Uterus (tissue), 4 donors: ENCODE measurements around the gene KCTD11. TPM values are rescaled to one million over a fixed set of nuclear protein-coding genes. Genes with fewer than 3 reads are reported as not detected.

Experiments
- DNase-seq, 2 donors: peaks; one replicate each; pipeline ENCODE4 v3.0.0-alpha.2; 2019 to 2020
- H3K27ac ChIP-seq, 2 donors: fragments of 200-600 bp; sonication (generic); 1 replicate in 1 of 2; 2 replicates in 1 of 2; pipeline ENCODE4 v1.5.1; 2016 to 2018
- H3K27me3 ChIP-seq, 2 donors: fragments of 200-600 bp; sonication (generic); one replicate each; pipeline ENCODE4 v1.5.1; 2018 to 2019; ENCODE audit warnings: control low read depth in 1 of 2
- H3K36me3 ChIP-seq, 2 donors: fragments of 200-600 bp; sonication (generic); one replicate each; pipeline ENCODE4 v1.5.1; 2019; ENCODE audit warnings: control low read depth in 1 of 2
- H3K4me1 ChIP-seq, 2 donors: fragments of 200-600 bp; sonication (generic); one replicate each; pipeline ENCODE4 v1.5.1; 2018 to 2019; ENCODE audit warnings: control low read depth in 1 of 2
- H3K4me3 ChIP-seq, 2 donors: fragments of 200-600 bp; sonication (generic); 1 replicate in 1 of 2; 2 replicates in 1 of 2; pipeline ENCODE4 v1.5.1; 2018 to 2019; ENCODE audit warnings: mild to moderate bottlenecking in 1 of 2
- H3K9me3 ChIP-seq, 2 donors: fragments of 200-600 bp; sonication (generic); one replicate each; pipeline ENCODE4 v1.5.1; 2019; ENCODE audit warnings: control low read depth in 1 of 2
- CTCF ChIP-seq, 4 experiments: fragments of 200-600 bp in 2 of 4; fragments of 450-650 bp in 2 of 4; sonication (generic) in 2 of 4; IDR thresholded peaks; one replicate each; pipeline ENCODE4 v1.5.1; 2016 to 2019; ENCODE audit warnings: antibody characterized with exemption in 4 of 4, mild to moderate bottlenecking in 2 of 4, moderate library complexity in 1 of 4
- POLR2A ChIP-seq, 2 donors: fragments of 450-650 bp; IDR thresholded peaks; one replicate each; pipeline ENCODE4 v1.6.1; 2016; ENCODE audit warnings: antibody characterized with exemption in 2 of 2, mild to moderate bottlenecking in 1 of 2, moderate library complexity in 1 of 2
- intact Hi-C: fragments of 100-400 bp; cut with DNase I; formaldehyde crosslinking; loops from one replicate; pipeline ENCODE4 v1.15.1; 2023; ENCODE audit warnings: low total_unique reads
- total RNA-seq, 4 donors: library from RNA; depleted of rRNA in 3 of 4; stranded (reverse); fragments of >200 nt in 3 of 4; gene quantifications; one replicate each; pipeline versions ENCODE4 v1.1.0 to v1.2.4, GENCODE V29; 2014 to 2023
- donor health status: DM: yes; HTN: yes; CAD: no.

The KCTD11 gene
- total RNA-seq, 4 donors from 2014 or later = 2.6 to 14.7 (median 7.2) TPM

- intact Hi-C loops = no loop called here
- Histone ChIP-seq H3K9me3 (no peaks in the 10 kb centered on the region), H3K4me1 (peaks cover 0 to 8% of the 10 kb centered on the region in 2 donors), H3K27ac (peak overlapping the region in 1 of 2 donors; percentile 95), H3K4me3 (no peak overlapping the region), H3K27me3 (no peaks in the 10 kb centered on the region), H3K36me3 (no peaks in the 10 kb centered on the region)
- DNase-seq = no peak
- TF ChIP-seq CTCF (IDR thresholded peaks at IDR 0.05) (no peak), POLR2A (IDR thresholded peaks at IDR 0.05) (no peak)
These were observed 3.3 kb upstream of the KCTD11 start for GRCh38 chr17:7348478-7349242.

- intact Hi-C loops = loop anchor here (10.0 kb wide), 1 partner anchor 232 kb away; the partner anchor contains the start of gene MPDU1
- Histone ChIP-seq H3K36me3 (no peaks in the 10 kb centered on the region), H3K27me3 (no peaks in the 10 kb centered on the region), H3K9me3 (no peaks in the 10 kb centered on the region), H3K27ac (peak overlapping the region; percentile 95 to 97), H3K4me1 (peaks cover 0 to 8% of the 10 kb centered on the region in 2 donors), H3K4me3 (peak overlapping the region; percentile 76 to 97)
- DNase-seq = no peak
- TF ChIP-seq CTCF (IDR thresholded peaks at IDR 0.05) (peak in 2 of 4 experiments; percentile 69 to 85), POLR2A (IDR thresholded peaks at IDR 0.05) (no peak)
These were observed 534 bp downstream of the KCTD11 start for GRCh38 chr17:7352503-7352889.

- peak overlapping the region in 1 of 2 donors; percentile 76 for H3K4me3 ChIP-seq
- H3K36me3 ChIP-seq = no peaks in the 10 kb centered on the region
- TF ChIP-seq CTCF (IDR thresholded peaks at IDR 0.05) (no peak), POLR2A (IDR thresholded peaks at IDR 0.05) (no peak)
- DNase-seq = no peak
- H3K9me3 ChIP-seq = no peaks in the 10 kb centered on the region
- intact Hi-C loops = loop anchor here (10.0 kb wide), 1 partner anchor 232 kb away; the partner anchor contains the start of gene MPDU1
- no peaks in the 10 kb centered on the region for H3K27me3 ChIP-seq
- peaks cover 0 to 8% of the 10 kb centered on the region in 2 donors for H3K4me1 ChIP-seq
- H3K27ac ChIP-seq = peak overlapping the region; percentile 95 to 97
These were observed 1.1 kb downstream of the KCTD11 start for GRCh38 chr17:7352910-7353635.

- Histone ChIP-seq H3K4me3 (no peak overlapping the region), H3K4me1 (peaks cover 0 to 8% of the 10 kb centered on the region in 2 donors), H3K9me3 (no peaks in the 10 kb centered on the region), H3K27me3 (no peaks in the 10 kb centered on the region), H3K36me3 (no peaks in the 10 kb centered on the region), H3K27ac (peak overlapping the region in 1 of 2 donors; percentile 34)
- DNase-seq = no peak
- intact Hi-C loops = loop anchor here (10.0 kb wide), 1 partner anchor 230 kb away; the partner anchor contains the start of gene MPDU1
- TF ChIP-seq POLR2A (IDR thresholded peaks at IDR 0.05) = no peak
These were observed 2.4 kb downstream of the KCTD11 start for GRCh38 chr17:7354262-7354843.

- DNase-seq = no peak
- H3K36me3 ChIP-seq = no peaks in the 10 kb centered on the region
- intact Hi-C loops = loop anchor here (10.0 kb wide), 1 partner anchor 230 kb away; the partner anchor contains the start of gene MPDU1
- no peak within 1 kb of the TSS for H3K4me3 ChIP-seq
- H3K9me3 ChIP-seq = no peaks in the 10 kb centered on the region
- no peaks in the 10 kb centered on the region for H3K27me3 ChIP-seq
- TF ChIP-seq CTCF (IDR thresholded peaks at IDR 0.05) (no peak), POLR2A (IDR thresholded peaks at IDR 0.05) (no peak)
- H3K27ac ChIP-seq = peak within 1 kb of the TSS; percentile 57 to 97
- H3K4me1 ChIP-seq = peaks cover 0 to 8% of the 10 kb centered on the region in 2 donors
These were observed 3.1 kb downstream of the KCTD11 start, which contains the start of gene TMEM95 for GRCh38 chr17:7355053-7355452. TMEM95 (plus strand) TSS chr17:7355156; CDS start chr17:7355205, 49 bp downstream.
